Measurements from ENCODE around the gene PAX3. TPM values are rescaled to one million over a fixed set of nuclear protein-coding genes. Genes with fewer than 3 reads are reported as not detected.

The PAX3 gene
- total and polyA plus RNA-seq, 9 of the 15 experiments (the other 6 are each of a cell fraction or from before 2014, with no cell fraction given), result not detected

- peaks cover 0 to 17% of the 10 kb centered on the region in 2 experiments; a peak in 2 of 5 replicates for H3K27me3 ChIP-seq (ENCODE audit: control insufficient read depth in 2 of 2, insufficient read depth in 2 of 2, low read length in 2 of 2)
- H4K20me1 ChIP-seq (replicated peaks; ENCODE audit: control insufficient read depth, insufficient read depth, low read length), result no peaks in the 10 kb centered on the region
- TF ChIP-seq NFE2 (IDR thresholded peaks at IDR 0.05; ENCODE audit: low read depth) (no peak), ELK1 (CRISPR knock-in tag; IDR thresholded peaks at IDR 0.05) (no peak), ARNT (IDR thresholded peaks at IDR 0.05) (no peak), RBM34 (IDR thresholded peaks at IDR 0.05; ENCODE audit: borderline replicate concordance, insufficient read depth, low read length) (no peak), SP1 (CRISPR knock-in tag; IDR thresholded peaks at IDR 0.05) (no peak), POU5F1 (IDR thresholded peaks at IDR 0.05; ENCODE audit: borderline replicate concordance, low read depth, low read length, partially characterized antibody) (no peak), ZNF197 (CRISPR knock-in tag; IDR thresholded peaks at IDR 0.05; ENCODE audit: low read depth) (no peak), RAD51 (IDR thresholded peaks at IDR 0.05; ENCODE audit: borderline replicate concordance, low read depth) (no peak)
- in situ Hi-C loops (cut with MboI) (no loop called here), intact Hi-C loops (cut with micrococcal nuclease) (no loop called here)
- POLR2A ChIA-PET, result no interaction called here
- CTCF ChIA-PET (ENCODE audit: low intra/inter-chr PET ratio), result interaction anchor here (0.6 kb wide), 1 partner anchor 412 kb away, joined by 3 read pairs; no protein-coding TSS in a partner anchor
- H3K9ac ChIP-seq (ENCODE audit: insufficient read depth in 1 of 2, low read depth in 2 of 2, low read length in 2 of 2), result no peak overlapping the region
- ATAC-seq, result no peak
- no peaks in the 10 kb centered on the region for H3K36me3 ChIP-seq (ENCODE audit: control insufficient read depth, insufficient read depth, low read length)
- H3K4me2 ChIP-seq (ENCODE audit: insufficient read depth, low read length), result no peak overlapping the region
- no peak for FAIRE-seq
- no peak overlapping the region for H3K4me3 ChIP-seq
- no peaks in the 10 kb centered on the region for H3K79me2 ChIP-seq (ENCODE audit: control insufficient read depth, insufficient read depth, low read length)
- DNase-seq (ENCODE audit: extremely low read depth in 1 of 4, low spot score in 3 of 4), result no peak
- no peaks in the 10 kb centered on the region for H3K9me3 ChIP-seq (replicated peaks; ENCODE audit: control insufficient read depth, insufficient read depth, low read depth, low read length)
- H3K27ac ChIP-seq (ENCODE audit: extremely low read depth, low read depth, low read length), result no peak overlapping the region
- no TSS peak for BruUV-seq (replicated peaks)
- no peaks in the 10 kb centered on the region for H3K4me1 ChIP-seq (replicated peaks in 1 of 2; ENCODE audit: control insufficient read depth in 2 of 2, insufficient read depth in 2 of 2, low read length in 2 of 2)
- no peak overlapping the region for H2AFZ ChIP-seq (ENCODE audit: low read depth, low read length)
- H3K9me1 ChIP-seq (ENCODE audit: control insufficient read depth, insufficient read depth, low read length), result no peaks in the 10 kb centered on the region
- WGBS (ENCODE audit: insufficient coverage, low coverage, missing lambda C conversion rate), result 1% methylated on average over 6 of the region's 7 CpGs
Measured at GRCh38 chr2:222290401-222290735, 8.4 kb downstream of the PAX3 start.
